ENCODE results near the gene LRRC3C. TPM values are rescaled to one million over a fixed set of nuclear protein-coding genes. Genes with fewer than 3 reads are reported as not detected.
A peak's percentile ranks its signal among the peaks of the same experiment; 100 is the strongest.

The LRRC3C gene
- total RNA-seq, 1 donor from 2014 or later, result not detected

DNA sequence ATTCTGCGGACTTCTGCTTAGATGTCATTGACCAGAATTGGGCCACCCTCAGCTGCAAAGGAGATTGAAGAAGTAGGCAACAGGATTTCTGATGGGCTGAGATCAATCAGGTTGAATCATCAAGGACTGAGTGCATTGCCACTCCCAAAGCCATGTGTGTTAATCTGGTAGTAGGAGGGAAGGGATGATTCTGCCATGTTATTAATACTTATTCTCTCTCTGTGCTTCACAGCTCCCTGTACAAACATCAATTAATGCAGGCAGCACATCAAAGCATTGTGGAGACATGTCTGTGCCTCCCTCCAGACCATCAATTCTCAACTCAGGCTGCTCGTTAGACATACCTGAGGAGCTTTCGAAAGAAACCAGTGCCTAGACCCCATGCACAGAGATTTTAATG is 11.6 kb downstream of the LRRC3C start:
- H3K4me1 Mint-ChIP-seq (ENCODE audit: low read depth, unreplicated experiment), result peaks cover 15% of the 10 kb centered on the region
- no peak overlapping the region for H3K4me3 Mint-ChIP-seq (ENCODE audit: unreplicated experiment)
- no peak overlapping the region for H3K27ac Mint-ChIP-seq (ENCODE audit: unreplicated experiment)
- no peak for TF ChIP-seq CTCF (IDR thresholded peaks at IDR 0.05; ENCODE audit: partially characterized antibody, unreplicated experiment)
- peaks cover 5% of the 10 kb centered on the region for H3K27me3 Mint-ChIP-seq (ENCODE audit: unreplicated experiment)
- no peaks in the 10 kb centered on the region for H3K36me3 Mint-ChIP-seq (ENCODE audit: unreplicated experiment)
- peaks cover 3% of the 10 kb centered on the region for H3K9me3 Mint-ChIP-seq (ENCODE audit: unreplicated experiment)
- DNase-seq, result no peak

GRCh38 chr17:39939588-39940419 is 12.3 kb downstream of the LRRC3C start:
- DNase-seq, result no peak
- TF ChIP-seq CTCF (IDR thresholded peaks at IDR 0.05; ENCODE audit: partially characterized antibody, unreplicated experiment), result no peak
- H3K36me3 Mint-ChIP-seq (ENCODE audit: unreplicated experiment), result no peaks in the 10 kb centered on the region
- peaks cover 6% of the 10 kb centered on the region for H3K27me3 Mint-ChIP-seq (ENCODE audit: unreplicated experiment)
- peaks cover 3% of the 10 kb centered on the region for H3K9me3 Mint-ChIP-seq (ENCODE audit: unreplicated experiment)
- H3K4me1 Mint-ChIP-seq (ENCODE audit: low read depth, unreplicated experiment), result peaks cover 10% of the 10 kb centered on the region
- no peak overlapping the region for H3K27ac Mint-ChIP-seq (ENCODE audit: unreplicated experiment)
- H3K4me3 Mint-ChIP-seq (ENCODE audit: unreplicated experiment), result peak overlapping the region; percentile 14

GRCh38 chr17:39943702-39944392 is 16.3 kb downstream of the LRRC3C start:
- Mint-ChIP-seq H3K4me3 (ENCODE audit: unreplicated experiment) (no peak overlapping the region), H3K36me3 (ENCODE audit: unreplicated experiment) (no peaks in the 10 kb centered on the region), H3K27ac (ENCODE audit: unreplicated experiment) (no peak overlapping the region), H3K27me3 (ENCODE audit: unreplicated experiment) (peaks cover 2% of the 10 kb centered on the region), H3K4me1 (ENCODE audit: low read depth, unreplicated experiment) (peaks cover 14% of the 10 kb centered on the region), H3K9me3 (ENCODE audit: unreplicated experiment) (peaks cover 3% of the 10 kb centered on the region)
- no peak for TF ChIP-seq CTCF (IDR thresholded peaks at IDR 0.05; ENCODE audit: partially characterized antibody, unreplicated experiment)
- no peak for DNase-seq

DNA sequence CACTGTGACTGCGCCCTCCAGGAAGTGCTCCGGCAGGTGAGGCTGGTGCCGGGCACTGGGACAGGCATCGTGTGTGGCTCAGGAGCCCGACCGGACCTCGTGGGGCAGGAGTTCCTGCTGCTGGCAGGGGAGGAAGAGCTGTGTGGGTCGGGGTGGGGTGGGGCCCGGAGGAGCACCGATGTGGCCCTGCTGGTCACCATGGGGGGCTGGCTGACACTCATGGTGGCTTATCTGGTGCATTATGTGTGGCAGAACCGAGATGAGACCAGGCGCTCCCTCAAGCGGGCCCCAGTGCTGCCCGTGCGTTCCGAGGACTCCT is 16.8 kb downstream of the LRRC3C start:
- Mint-ChIP-seq H3K4me1 (ENCODE audit: low read depth, unreplicated experiment) (peaks cover 12% of the 10 kb centered on the region), H3K36me3 (ENCODE audit: unreplicated experiment) (no peaks in the 10 kb centered on the region), H3K27me3 (ENCODE audit: unreplicated experiment) (peaks cover 2% of the 10 kb centered on the region), H3K9me3 (ENCODE audit: unreplicated experiment) (peaks cover 3% of the 10 kb centered on the region), H3K27ac (ENCODE audit: unreplicated experiment) (no peak overlapping the region), H3K4me3 (ENCODE audit: unreplicated experiment) (no peak overlapping the region)
- no peak for DNase-seq
- TF ChIP-seq CTCF (IDR thresholded peaks at IDR 0.05; ENCODE audit: partially characterized antibody, unreplicated experiment), result no peak
